Measurements from ENCODE around the gene LRRC71. TPM values are rescaled to one million over a fixed set of nuclear protein-coding genes. Genes with fewer than 3 reads are reported as not detected.

Gene LRRC71
- total and polyA plus RNA-seq, 2 experiments from 2014 or later = 0.24 TPM; not detected in 1

GRCh38 chr1:156908955-156909354, 11.5 kb upstream of the LRRC71 start:
- Histone ChIP-seq H3K79me2 (replicated peaks; ENCODE audit: insufficient read depth) (no peaks in the 10 kb centered on the region), H2AFZ (no peak overlapping the region), H3K36me3 (ENCODE audit: insufficient read depth) (no peaks in the 10 kb centered on the region), H3K4me2 (no peak overlapping the region), H3K27me3 (ENCODE audit: insufficient read depth) (peaks cover 20% of the 10 kb centered on the region; the same call in 1 of the 2 replicates), H3F3A (replicated peaks; ENCODE audit: low read depth) (no peaks in the 10 kb centered on the region; the same call in 1 of the 2 replicates), H4K20me1 (replicated peaks; ENCODE audit: insufficient read depth) (no peaks in the 10 kb centered on the region; the same call in 1 of the 2 replicates), H3K9me2 (ENCODE audit: insufficient read depth) (no peaks in the 10 kb centered on the region), H3K4me1 (ENCODE audit: insufficient read depth) (peaks cover 10% of the 10 kb centered on the region), H3K27ac (ENCODE audit: low read depth) (no peak overlapping the region), H3K4me3 (no peak overlapping the region)
- no peak overlapping the region for H3K4me3 Mint-ChIP-seq
- TF ChIP-seq EZH2phosphoT487 (IDR thresholded peaks at IDR 0.05; ENCODE audit: unreplicated experiment) = no peak
- no peak for TF ChIP-seq STAT1 (IDR thresholded peaks at IDR 0.05; ENCODE audit: unreplicated experiment)
- no peak for TF ChIP-seq POLR2AphosphoS5 (IDR thresholded peaks at IDR 0.05; ENCODE audit: low read depth)
- peaks cover 23% of the 10 kb centered on the region for H3K27me3 Mint-ChIP-seq (ENCODE audit: insufficient read depth, low read depth, poor library complexity)
- no peak for ATAC-seq
- H3K4me1 Mint-ChIP-seq = peaks cover 16% of the 10 kb centered on the region
- no peaks in the 10 kb centered on the region for H3K36me3 Mint-ChIP-seq (ENCODE audit: low read depth)
- DNase-seq (ENCODE audit: low spot score) = no peak
- no peak overlapping the region for H3K27ac Mint-ChIP-seq
- H3K9me3 Mint-ChIP-seq = no peaks in the 10 kb centered on the region

- H3K27ac Mint-ChIP-seq = no peak overlapping the region
- peaks cover 19% of the 10 kb centered on the region for H3K4me1 Mint-ChIP-seq
Measured at GRCh38 chr1:156909671-156910070, 10.8 kb upstream of the LRRC71 start.

More at GRCh38 chr1:156909671-156910070, 10.8 kb upstream of the LRRC71 start:
- Histone ChIP-seq H3K4me1 (ENCODE audit: insufficient read depth) (peaks cover 11% of the 10 kb centered on the region), H3K27me3 (ENCODE audit: insufficient read depth) (peaks cover 24% of the 10 kb centered on the region; the same call in 1 of the 2 replicates), H3K4me3 (no peak overlapping the region), H3K36me3 (ENCODE audit: insufficient read depth) (no peaks in the 10 kb centered on the region), H3F3A (replicated peaks; ENCODE audit: low read depth) (no peaks in the 10 kb centered on the region; the same call in 1 of the 2 replicates), H4K20me1 (replicated peaks; ENCODE audit: insufficient read depth) (no peaks in the 10 kb centered on the region; the same call in 1 of the 2 replicates), H3K27ac (ENCODE audit: low read depth) (no peak overlapping the region), H2AFZ (no peak overlapping the region), H3K4me2 (no peak overlapping the region), H3K79me2 (replicated peaks; ENCODE audit: insufficient read depth) (no peaks in the 10 kb centered on the region), H3K9me2 (ENCODE audit: insufficient read depth) (no peaks in the 10 kb centered on the region)
- Mint-ChIP-seq H3K36me3 (ENCODE audit: low read depth) (no peaks in the 10 kb centered on the region), H3K27me3 (ENCODE audit: insufficient read depth, low read depth, poor library complexity) (peaks cover 23% of the 10 kb centered on the region), H3K4me3 (no peak overlapping the region), H3K9me3 (no peaks in the 10 kb centered on the region)
- ATAC-seq = no peak
- no peak for DNase-seq (ENCODE audit: low spot score)
- TF ChIP-seq CTCF (conservative IDR thresholded peaks at IDR 0.05; ENCODE audit: low read depth in 2 of 2) (no peak), EZH2 (IDR thresholded peaks at IDR 0.05; ENCODE audit: low read depth, unreplicated experiment) (no peak), CREB1 (CRISPR knock-in tag; IDR thresholded peaks at IDR 0.05; ENCODE audit: low read depth) (no peak), POLR2AphosphoS5 (IDR thresholded peaks at IDR 0.05; ENCODE audit: low read depth) (no peak), STAT1 (IDR thresholded peaks at IDR 0.05; ENCODE audit: unreplicated experiment) (no peak), REST (IDR thresholded peaks at IDR 0.05; ENCODE audit: unreplicated experiment) (no peak), ZNF331 (CRISPR knock-in tag; IDR thresholded peaks at IDR 0.05; ENCODE audit: low read depth) (no peak), ZNF114 (CRISPR knock-in tag; IDR thresholded peaks at IDR 0.05) (no peak)

Data from GM23338 (cell line).